Measurements from ENCODE around the gene ARPP19.
"Not testable (repeated sequence)": the region's sequence is repeated elsewhere in the genome, so short reads cannot be mapped to it uniquely, and the experiment has no call there.

The ARPP19 gene

GRCh38 chr15:52568601-52569585 lies at the start of gene ARPP19:
Gene ARPP19, minus strand, starts transcription at chr15:52569030. Its CDS starts 138 bp downstream, at chr15:52568892.
- DNase-seq = peak; percentile 69 to 83 (median 72)

- DNase-seq = no peak
These were observed 48.2 kb upstream of the ARPP19 start for GRCh38 chr15:52617026-52617425.

GRCh38 chr15:52615302-52615701 lies 46.5 kb upstream of the ARPP19 start:
- no peak for DNase-seq

- no peak for DNase-seq
These were observed 40.8 kb upstream of the ARPP19 start for GRCh38 chr15:52609593-52609992.

- DNase-seq = no peak
These were observed 15.6 kb upstream of the ARPP19 start for GRCh38 chr15:52584414-52584813.

GRCh38 chr15:52579852-52580251 lies 11.0 kb upstream of the ARPP19 start:
- no peak for DNase-seq

- DNase-seq = no peak
These were observed 7.9 kb upstream of the ARPP19 start for GRCh38 chr15:52576692-52577091.

- DNase-seq = not testable (repeated sequence)
These were observed 6.7 kb upstream of the ARPP19 start for GRCh38 chr15:52575573-52575972.

- no peak for DNase-seq
These were observed 6.2 kb upstream of the ARPP19 start for GRCh38 chr15:52575072-52575471.

- not testable (repeated sequence) for DNase-seq
These were observed 5.8 kb upstream of the ARPP19 start for GRCh38 chr15:52574623-52575022.

- peak in 3 of 6 experiments; percentile 5 to 47 (median 38) for DNase-seq
These were observed 794 bp downstream of the ARPP19 start for GRCh38 chr15:52567871-52568600.

- DNase-seq = no peak
These were observed 1.9 kb downstream of the ARPP19 start for GRCh38 chr15:52566889-52567288.

GRCh38 chr15:52565417-52566358 lies 3.1 kb downstream of the ARPP19 start:
- not testable (repeated sequence) for DNase-seq

GRCh38 chr15:52563501-52564060 lies 5.2 kb downstream of the ARPP19 start:
- no peak for DNase-seq

GRCh38 chr15:52559575-52559974 lies 9.3 kb downstream of the ARPP19 start:
- DNase-seq = no peak

GRCh38 chr15:52559022-52559421 lies 9.8 kb downstream of the ARPP19 start:
- DNase-seq = no peak

- no peak for DNase-seq
These were observed 10.6 kb downstream of the ARPP19 start for GRCh38 chr15:52558196-52558595.

- no peak for DNase-seq
These were observed 11.6 kb downstream of the ARPP19 start for GRCh38 chr15:52557274-52557641.

GRCh38 chr15:52556524-52557273 lies 12.1 kb downstream of the ARPP19 start:
- no peak for DNase-seq

GRCh38 chr15:52552303-52552702 lies 16.5 kb downstream of the ARPP19 start:
- DNase-seq = no peak

GRCh38 chr15:52551762-52552161 lies 17.1 kb downstream of the ARPP19 start:
- DNase-seq = no peak

Measured in stimulated activated naive CD4-positive, alpha-beta T cell (primary cell).